Neural crest cell (in vitro differentiated cells): ENCODE data around the gene CHAT. TPM values are rescaled to one million over a fixed set of nuclear protein-coding genes. Genes with fewer than 3 reads are reported as not detected.

Source experiments
- DNase-seq: peaks from one replicate; pipeline ENCODE4 v3.0.0; 2021; ENCODE audit warnings: low read depth, mixed read lengths, low spot score
- H3K27ac Mint-ChIP-seq: one replicate; pipeline ENCODE4 v1.8.0; 2021; ENCODE audit warnings: mild to moderate bottlenecking, mixed read lengths; ENCODE audit not compliant: unreplicated experiment
- H3K27me3 Mint-ChIP-seq: 2 replicates; pipeline ENCODE4 v1.8.0; 2021; ENCODE audit warnings: low read depth, mild to moderate bottlenecking, mixed read lengths
- H3K36me3 Mint-ChIP-seq: 2 replicates; pipeline ENCODE4 v1.8.0; 2021; ENCODE audit warnings: low read depth, mild to moderate bottlenecking, mixed read lengths
- H3K4me1 Mint-ChIP-seq: 2 replicates; pipeline ENCODE4 v1.8.0; 2021; ENCODE audit warnings: mixed read lengths
- H3K4me3 Mint-ChIP-seq: one replicate; pipeline ENCODE4 v1.8.0; 2021; ENCODE audit warnings: mild to moderate bottlenecking, mixed read lengths
- H3K9me3 Mint-ChIP-seq: 2 replicates; pipeline ENCODE4 v1.8.0; 2021; ENCODE audit warnings: mixed read lengths
- CTCF ChIP-seq: fragments of 200-600 bp; sonication (generic); conservative IDR thresholded peaks from 2 replicates; pipeline ENCODE4 v1.5.0; 2021; ENCODE audit warnings: antibody characterized with exemption, mild to moderate bottlenecking
- total RNA-seq: library from RNA; stranded (reverse); gene quantifications from 2 replicates; pipeline ENCODE4 v1.2.1, GENCODE V29; 2021

The CHAT gene
- total RNA-seq, 1 donor from 2014 or later: 2.7 TPM

GRCh38 chr10:49605939-49606509 is 7.8 kb upstream of the CHAT start:
- H3K4me3 Mint-ChIP-seq: no peak overlapping the region
- TF ChIP-seq CTCF: no peak
- peaks cover 88% of the 10 kb centered on the region for H3K27me3 Mint-ChIP-seq
- H3K36me3 Mint-ChIP-seq: no peaks in the 10 kb centered on the region
- H3K4me1 Mint-ChIP-seq: peaks cover 21% of the 10 kb centered on the region
- no peaks in the 10 kb centered on the region for H3K9me3 Mint-ChIP-seq
- H3K27ac Mint-ChIP-seq: no peak overlapping the region
- DNase-seq: no peak

- peak; percentile 79 for DNase-seq
- peaks cover 23% of the 10 kb centered on the region for H3K4me1 Mint-ChIP-seq
- H3K27me3 Mint-ChIP-seq: peaks cover 92% of the 10 kb centered on the region
- no peak overlapping the region for H3K27ac Mint-ChIP-seq
- no peaks in the 10 kb centered on the region for H3K9me3 Mint-ChIP-seq
- TF ChIP-seq CTCF: no peak
- H3K36me3 Mint-ChIP-seq: peaks cover 2% of the 10 kb centered on the region
- H3K4me3 Mint-ChIP-seq: peak overlapping the region; percentile 76
Measured at GRCh38 chr10:49606981-49607535, 6.8 kb upstream of the CHAT start.

GRCh38 chr10:49608166-49609005 is 5.5 kb upstream of the CHAT start:
- H3K36me3 Mint-ChIP-seq: peaks cover 6% of the 10 kb centered on the region
- DNase-seq: no peak
- H3K9me3 Mint-ChIP-seq: no peaks in the 10 kb centered on the region
- H3K4me3 Mint-ChIP-seq: peak overlapping the region; percentile 82
- H3K4me1 Mint-ChIP-seq: peaks cover 35% of the 10 kb centered on the region
- TF ChIP-seq CTCF: no peak
- peaks cover 92% of the 10 kb centered on the region for H3K27me3 Mint-ChIP-seq
- H3K27ac Mint-ChIP-seq: no peak overlapping the region

- Mint-ChIP-seq H3K4me3 (peak overlapping the region; percentile 82), H3K4me1 (peaks cover 39% of the 10 kb centered on the region), H3K36me3 (peaks cover 6% of the 10 kb centered on the region), H3K27ac (no peak overlapping the region), H3K27me3 (peaks cover 92% of the 10 kb centered on the region), H3K9me3 (no peaks in the 10 kb centered on the region)
- DNase-seq: no peak
- no peak for TF ChIP-seq CTCF
Measured at GRCh38 chr10:49609006-49609282, 4.9 kb upstream of the CHAT start.

GRCh38 chr10:49609283-49610113 is 4.3 kb upstream of the CHAT start:
- H3K36me3 Mint-ChIP-seq: peaks cover 6% of the 10 kb centered on the region
- TF ChIP-seq CTCF: no peak
- peaks cover 39% of the 10 kb centered on the region for H3K4me1 Mint-ChIP-seq
- no peaks in the 10 kb centered on the region for H3K9me3 Mint-ChIP-seq
- H3K27ac Mint-ChIP-seq: no peak overlapping the region
- H3K4me3 Mint-ChIP-seq: peak overlapping the region; percentile 82
- H3K27me3 Mint-ChIP-seq: peaks cover 92% of the 10 kb centered on the region
- peak; percentile 52 for DNase-seq
